ENCODE measurements around the gene LRRC9.
"Not testable (repeated sequence)": the region's sequence is repeated elsewhere in the genome, so short reads cannot be mapped to it uniquely, and the experiment has no call there.

LRRC9 gene

GRCh38 chr14:60079723-60080122 lies 159.8 kb downstream of the LRRC9 start:
- DNase-seq, result no peak

- DNase-seq, result no peak
Observed at GRCh38 chr14:60085085-60085484, 165.1 kb downstream of the LRRC9 start.

- DNase-seq, result no peak
Observed at GRCh38 chr14:60085693-60086092, 165.7 kb downstream of the LRRC9 start.

- no peak for DNase-seq
Observed at GRCh38 chr14:60087668-60088067, 167.7 kb downstream of the LRRC9 start.

- no peak for DNase-seq
Observed at GRCh38 chr14:60089221-60089620, 169.3 kb downstream of the LRRC9 start.

DNA sequence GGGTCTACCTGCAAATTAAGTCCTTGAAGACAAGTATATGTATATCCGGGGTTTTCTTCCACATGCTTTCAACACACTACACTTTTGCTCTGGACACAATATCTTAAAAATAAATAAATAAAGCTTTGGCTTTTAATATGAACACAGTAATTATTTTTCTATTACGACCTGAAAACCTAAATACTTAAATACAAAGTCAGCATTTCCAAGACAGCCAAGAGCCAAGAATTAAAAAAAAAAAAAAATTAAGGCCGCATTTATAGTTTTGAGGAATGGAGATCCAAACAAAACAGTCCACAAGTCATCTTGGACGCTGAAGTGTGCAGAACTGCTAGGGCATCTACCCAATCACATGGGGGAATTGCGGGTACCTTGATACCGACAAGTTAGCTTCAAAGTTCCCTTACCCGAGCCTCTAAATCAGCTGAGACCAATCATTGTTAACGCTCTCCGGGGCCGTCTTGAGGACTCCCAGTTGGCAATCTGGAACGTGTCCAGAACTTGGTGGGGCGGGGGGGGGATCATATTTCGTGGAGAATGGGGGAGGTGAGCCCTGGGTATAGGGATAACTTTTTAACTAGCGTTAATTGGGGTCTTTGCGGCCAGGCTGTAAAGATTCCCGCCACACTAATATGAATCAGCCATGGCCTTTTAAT lies 171.0 kb downstream of the LRRC9 start:
- peak in 1 of 4 experiments; percentile 4 for DNase-seq

- peak; percentile 74 to 87 (median 83) for DNase-seq
Observed at GRCh38 chr14:60091550-60092525, 171.9 kb downstream of the LRRC9 start, which contains the start of gene PCNX4. Gene PCNX4, plus strand, starts transcription at chr14:60091923. Its CDS starts 15,716 bp downstream, at chr14:60107639.

- no peak for DNase-seq
Observed at GRCh38 chr14:60092526-60092920, 172.6 kb downstream of the LRRC9 start.

GRCh38 chr14:60093080-60093479 lies 173.1 kb downstream of the LRRC9 start:
- DNase-seq, result no peak

GRCh38 chr14:60093606-60094005 lies 173.7 kb downstream of the LRRC9 start:
- DNase-seq, result no peak

DNA sequence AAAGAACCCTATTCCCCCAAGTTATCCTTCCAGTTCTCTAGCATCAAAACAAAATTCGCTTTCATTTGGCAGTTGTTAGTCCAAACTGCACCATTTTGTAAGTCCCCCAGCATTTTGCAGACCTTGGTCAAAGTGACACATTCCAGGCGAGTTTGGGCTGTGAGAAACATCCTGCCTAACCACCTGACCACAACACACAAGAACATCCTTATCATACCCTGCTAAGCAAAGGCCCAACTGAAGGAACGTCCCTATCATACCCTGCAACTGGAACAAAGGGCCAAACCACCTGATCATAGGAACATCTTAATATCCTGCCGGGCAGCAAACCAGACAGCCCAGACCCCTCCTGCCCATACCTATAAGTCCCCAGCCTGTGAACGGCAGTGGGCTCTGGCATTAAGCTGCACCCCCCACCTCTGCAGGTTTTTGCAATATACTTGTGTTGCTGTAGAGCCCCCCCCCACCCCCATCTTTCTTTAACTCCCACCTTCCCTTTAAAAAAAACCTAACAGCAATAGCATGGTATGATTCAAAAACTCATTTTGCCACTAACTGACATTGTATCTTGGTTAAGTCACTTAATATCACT lies 174.5 kb downstream of the LRRC9 start:
- no peak for DNase-seq

- DNase-seq, result no peak
Observed at GRCh38 chr14:60095231-60095630, 175.3 kb downstream of the LRRC9 start.

DNA sequence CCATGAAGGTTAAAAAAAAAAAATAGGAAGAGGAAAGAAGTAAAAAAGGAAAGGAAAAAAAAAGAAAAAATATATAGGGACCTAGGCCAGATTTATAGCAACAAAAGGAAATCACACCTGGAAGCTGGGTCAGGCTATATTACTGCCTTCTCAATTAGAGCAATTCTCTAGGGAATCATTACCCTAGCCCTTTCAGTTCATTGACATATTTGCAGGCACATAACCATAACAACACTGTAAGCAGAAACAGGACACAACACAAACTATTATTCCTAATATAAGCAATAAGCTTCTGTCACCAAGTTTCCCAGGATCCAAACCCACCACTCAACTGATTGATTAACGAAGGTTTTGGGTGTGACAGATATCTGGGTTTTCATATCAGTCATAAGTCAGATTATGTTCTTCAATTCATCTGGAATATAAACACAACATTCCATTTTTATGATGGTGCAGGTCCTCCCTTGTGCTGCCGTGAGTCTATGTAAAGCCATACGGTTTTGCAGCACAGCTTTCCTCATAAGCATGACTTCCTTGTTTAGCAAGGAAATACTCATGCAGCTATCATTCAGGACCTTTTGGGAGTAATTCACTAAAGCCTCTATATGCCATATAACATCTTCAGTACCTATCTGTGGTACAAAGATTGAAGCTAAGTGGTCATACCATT lies 176.0 kb downstream of the LRRC9 start:
- no peak for DNase-seq

DNA sequence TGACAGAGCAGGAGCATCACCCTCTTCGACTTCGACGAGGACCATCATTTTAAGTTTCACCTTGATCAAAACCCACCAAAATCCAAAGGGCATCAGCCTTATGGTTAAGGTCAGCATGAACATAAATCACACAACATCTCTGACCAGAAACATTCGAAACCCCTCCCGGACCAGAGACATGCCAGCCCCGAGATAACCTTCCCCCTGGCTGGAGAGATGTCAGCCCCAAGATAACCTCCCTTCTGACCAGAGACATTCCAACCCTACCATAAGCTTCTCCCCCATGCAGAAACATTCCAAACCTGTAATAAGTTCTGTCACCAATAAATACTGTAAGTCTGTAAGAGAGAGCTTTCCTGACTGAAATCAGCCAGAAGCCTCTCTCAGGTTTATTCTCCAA lies 178.0 kb downstream of the LRRC9 start:
- DNase-seq, result no peak

- not testable (repeated sequence) for DNase-seq
Observed at GRCh38 chr14:60099855-60100254, 179.9 kb downstream of the LRRC9 start.

- no peak for DNase-seq
Observed at GRCh38 chr14:60101786-60102185, 181.8 kb downstream of the LRRC9 start.

DNA sequence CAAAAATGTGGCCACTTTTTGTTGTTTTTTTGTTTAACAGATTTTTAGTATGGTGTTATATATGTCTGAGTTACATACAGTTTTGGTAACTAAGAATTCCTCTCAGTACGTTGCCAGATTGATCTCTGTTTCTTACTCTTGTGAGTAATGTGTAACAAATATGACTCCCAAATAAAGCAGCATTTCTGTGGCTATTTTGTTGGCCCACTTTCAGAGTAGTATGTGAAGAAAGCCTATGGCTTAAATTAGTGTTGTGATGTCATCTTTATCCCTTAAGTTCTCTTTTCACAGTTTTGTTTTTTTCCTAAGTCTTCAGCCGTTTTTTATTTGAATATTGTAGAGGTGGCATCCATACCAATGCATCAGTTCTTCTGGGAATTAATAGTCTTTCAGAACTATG lies 182.4 kb downstream of the LRRC9 start:
- DNase-seq, result no peak

GRCh38 chr14:60106339-60106738 lies 186.4 kb downstream of the LRRC9 start:
- DNase-seq, result no peak

GRCh38 chr14:60107477-60107876 lies 187.5 kb downstream of the LRRC9 start:
- DNase-seq, result no peak

GRCh38 chr14:60111732-60112131 lies 191.8 kb downstream of the LRRC9 start:
- DNase-seq, result no peak
